Measurements from ENCODE around the gene TAF11L12. TPM values are rescaled to one million over a fixed set of nuclear protein-coding genes. Genes with fewer than 3 reads are reported as not detected.

The TAF11L12 gene
- total and polyA plus RNA-seq, 2 of the 13 experiments (the other 11 are each of a cell fraction or from before 2014, with no cell fraction given) = not detected

DNA sequence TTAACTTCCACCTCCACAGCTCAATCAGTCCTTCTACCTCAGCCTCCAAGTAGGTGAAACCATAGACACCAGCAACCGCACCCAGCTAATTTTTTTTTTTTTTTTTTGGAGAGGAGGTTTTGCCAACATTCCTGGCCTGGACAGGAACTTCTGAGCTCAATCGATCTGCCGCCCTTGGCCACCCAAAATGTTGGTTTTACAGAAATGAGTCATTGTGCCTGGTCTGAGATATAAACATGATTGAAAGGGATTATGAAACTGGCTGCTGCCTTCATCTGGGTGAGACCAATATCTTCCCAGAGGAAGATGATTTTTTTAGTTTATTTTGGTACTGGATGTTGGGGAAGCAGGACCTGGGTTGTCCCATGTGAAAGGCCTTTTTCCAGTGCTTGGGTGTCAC is 9.2 kb downstream of the TAF11L12 start:
- H3K4me1 ChIP-seq (ENCODE audit: insufficient read depth, low read length) = no peaks in the 10 kb centered on the region
- POLR2A ChIA-PET = no interaction called here
- no peaks in the 10 kb centered on the region for H3K9me3 ChIP-seq (ENCODE audit: low read length)
- DNase-seq (ENCODE audit: low spot score) (no peak), FAIRE-seq (no peak), ATAC-seq (no peak)
- no peak overlapping the region for H3K9ac ChIP-seq (ENCODE audit: insufficient read depth, low read depth, low read length)
- no peak overlapping the region for H3K4me2 ChIP-seq (ENCODE audit: low read depth, low read length)
- CTCF ChIA-PET (ENCODE audit: low intra/inter-chr PET ratio, low total read pairs) = no interaction called here
- intact Hi-C loops (cut with micrococcal nuclease; ENCODE audit: unreplicated experiment) (no loop called here), in situ Hi-C loops (cut with HindIII; ENCODE audit: extremely low pct_ligation_motif_present, low pct_unique_long_range_greater_than_20kb) (no loop called here)
- H4K20me1 ChIP-seq (ENCODE audit: insufficient read depth, low read length) = no peaks in the 10 kb centered on the region
- no peak overlapping the region for H2AFZ ChIP-seq (ENCODE audit: low read length)
- BruUV-seq (replicated peaks) = no TSS peak
- no peaks in the 10 kb centered on the region for H3K27me3 ChIP-seq (ENCODE audit: control insufficient read depth in 1 of 2, insufficient read depth in 2 of 2, low read length in 2 of 2)
- no peaks in the 10 kb centered on the region for H3K36me3 ChIP-seq (replicated peaks in 1 of 2; ENCODE audit: control insufficient read depth in 1 of 2, insufficient read depth in 2 of 2, low read length in 2 of 2)
- WGBS (ENCODE audit: low lambda C conversion rate) = 19% methylated on average over 3 of the region's 3 CpGs
- H3K4me3 ChIP-seq (replicated peaks in 1 of 3; ENCODE audit: insufficient read depth in 1 of 3, low read depth in 2 of 3, low read length in 3 of 3) = no peak overlapping the region
- no peak overlapping the region for H3K27ac ChIP-seq (ENCODE audit: extremely low read length, insufficient read depth, low read length)
- H3K79me2 ChIP-seq (ENCODE audit: insufficient read depth, low read length) = no peaks in the 10 kb centered on the region
- TF ChIP-seq SMC3 (IDR thresholded peaks at IDR 0.05; ENCODE audit: low read length) (no peak), ATF1 (CRISPR knock-in tag; IDR thresholded peaks at IDR 0.05) (no peak), CEBPB (IDR thresholded peaks at IDR 0.05; ENCODE audit: borderline replicate concordance, low read depth, low read length) (no peak), MBD4 (IDR thresholded peaks at IDR 0.05; ENCODE audit: borderline replicate concordance, low read length) (no peak), ZNF816 (CRISPR knock-in tag; IDR thresholded peaks at IDR 0.05; ENCODE audit: borderline replicate concordance) (no peak), RFXAP (CRISPR knock-in tag; IDR thresholded peaks at IDR 0.05; ENCODE audit: borderline replicate concordance) (no peak), ZNF546 (CRISPR knock-in tag; conservative IDR thresholded peaks at IDR 0.05) (no peak), ZNF644 (CRISPR knock-in tag; IDR thresholded peaks at IDR 0.05; ENCODE audit: low read depth) (no peak), ZFP36L2 (CRISPR knock-in tag; IDR thresholded peaks at IDR 0.05) (no peak)
- TF ChIP-seq, protein P1, sequence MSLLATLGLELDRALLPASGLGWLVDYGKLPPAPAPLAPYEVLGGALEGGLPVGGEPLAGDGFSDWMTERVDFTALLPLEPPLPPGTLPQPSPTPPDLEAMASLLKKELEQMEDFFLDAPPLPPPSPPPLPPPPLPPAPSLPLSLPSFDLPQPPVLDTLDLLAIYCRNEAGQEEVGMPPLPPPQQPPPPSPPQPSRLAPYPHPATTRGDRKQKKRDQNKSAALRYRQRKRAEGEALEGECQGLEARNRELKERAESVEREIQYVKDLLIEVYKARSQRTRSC (CRISPR knock-in tag; IDR thresholded peaks at IDR 0.05; ENCODE audit: low read depth) = no peak
- TF ChIP-seq, protein P2, sequence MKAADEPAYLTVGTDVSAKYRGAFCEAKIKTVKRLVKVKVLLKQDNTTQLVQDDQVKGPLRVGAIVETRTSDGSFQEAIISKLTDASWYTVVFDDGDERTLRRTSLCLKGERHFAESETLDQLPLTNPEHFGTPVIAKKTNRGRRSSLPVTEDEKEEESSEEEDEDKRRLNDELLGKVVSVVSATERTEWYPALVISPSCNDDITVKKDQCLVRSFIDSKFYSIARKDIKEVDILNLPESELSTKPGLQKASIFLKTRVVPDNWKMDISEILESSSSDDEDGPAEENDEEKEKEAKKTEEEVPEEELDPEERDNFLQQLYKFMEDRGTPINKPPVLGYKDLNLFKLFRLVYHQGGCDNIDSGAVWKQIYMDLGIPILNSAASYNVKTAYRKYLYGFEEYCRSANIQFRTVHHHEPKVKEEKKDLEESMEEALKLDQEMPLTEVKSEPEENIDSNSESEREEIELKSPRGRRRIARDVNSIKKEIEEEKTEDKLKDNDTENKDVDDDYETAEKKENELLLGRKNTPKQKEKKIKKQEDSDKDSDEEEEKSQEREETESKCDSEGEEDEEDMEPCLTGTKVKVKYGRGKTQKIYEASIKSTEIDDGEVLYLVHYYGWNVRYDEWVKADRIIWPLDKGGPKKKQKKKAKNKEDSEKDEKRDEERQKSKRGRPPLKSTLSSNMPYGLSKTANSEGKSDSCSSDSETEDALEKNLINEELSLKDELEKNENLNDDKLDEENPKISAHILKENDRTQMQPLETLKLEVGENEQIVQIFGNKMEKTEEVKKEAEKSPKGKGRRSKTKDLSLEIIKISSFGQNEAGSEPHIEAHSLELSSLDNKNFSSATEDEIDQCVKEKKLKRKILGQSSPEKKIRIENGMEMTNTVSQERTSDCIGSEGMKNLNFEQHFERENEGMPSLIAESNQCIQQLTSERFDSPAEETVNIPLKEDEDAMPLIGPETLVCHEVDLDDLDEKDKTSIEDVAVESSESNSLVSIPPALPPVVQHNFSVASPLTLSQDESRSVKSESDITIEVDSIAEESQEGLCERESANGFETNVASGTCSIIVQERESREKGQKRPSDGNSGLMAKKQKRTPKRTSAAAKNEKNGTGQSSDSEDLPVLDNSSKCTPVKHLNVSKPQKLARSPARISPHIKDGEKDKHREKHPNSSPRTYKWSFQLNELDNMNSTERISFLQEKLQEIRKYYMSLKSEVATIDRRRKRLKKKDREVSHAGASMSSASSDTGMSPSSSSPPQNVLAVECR (CRISPR knock-in tag; IDR thresholded peaks at IDR 0.05; ENCODE audit: borderline replicate concordance) = no peak
- TF ChIP-seq, protein P3, sequence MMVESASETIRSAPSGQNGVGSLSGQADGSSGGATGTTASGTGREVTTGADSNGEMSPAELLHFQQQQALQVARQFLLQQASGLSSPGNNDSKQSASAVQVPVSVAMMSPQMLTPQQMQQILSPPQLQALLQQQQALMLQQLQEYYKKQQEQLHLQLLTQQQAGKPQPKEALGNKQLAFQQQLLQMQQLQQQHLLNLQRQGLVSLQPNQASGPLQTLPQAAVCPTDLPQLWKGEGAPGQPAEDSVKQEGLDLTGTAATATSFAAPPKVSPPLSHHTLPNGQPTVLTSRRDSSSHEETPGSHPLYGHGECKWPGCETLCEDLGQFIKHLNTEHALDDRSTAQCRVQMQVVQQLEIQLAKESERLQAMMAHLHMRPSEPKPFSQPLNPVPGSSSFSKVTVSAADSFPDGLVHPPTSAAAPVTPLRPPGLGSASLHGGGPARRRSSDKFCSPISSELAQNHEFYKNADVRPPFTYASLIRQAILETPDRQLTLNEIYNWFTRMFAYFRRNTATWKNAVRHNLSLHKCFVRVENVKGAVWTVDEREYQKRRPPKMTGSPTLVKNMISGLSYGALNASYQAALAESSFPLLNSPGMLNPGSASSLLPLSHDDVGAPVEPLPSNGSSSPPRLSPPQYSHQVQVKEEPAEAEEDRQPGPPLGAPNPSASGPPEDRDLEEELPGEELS (CRISPR knock-in tag; IDR thresholded peaks at IDR 0.05) = no peak
- TF ChIP-seq, protein P4, sequence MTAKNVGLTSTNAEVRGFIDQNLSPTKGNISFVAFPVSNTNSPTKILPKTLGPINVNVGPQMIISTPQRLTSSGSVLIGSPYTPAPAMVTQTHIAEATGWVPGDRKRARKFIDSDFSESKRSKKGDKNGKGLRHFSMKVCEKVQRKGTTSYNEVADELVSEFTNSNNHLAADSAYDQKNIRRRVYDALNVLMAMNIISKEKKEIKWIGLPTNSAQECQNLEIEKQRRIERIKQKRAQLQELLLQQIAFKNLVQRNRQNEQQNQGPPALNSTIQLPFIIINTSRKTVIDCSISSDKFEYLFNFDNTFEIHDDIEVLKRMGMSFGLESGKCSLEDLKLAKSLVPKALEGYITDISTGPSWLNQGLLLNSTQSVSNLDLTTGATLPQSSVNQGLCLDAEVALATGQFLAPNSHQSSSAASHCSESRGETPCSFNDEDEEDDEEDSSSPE (CRISPR knock-in tag; IDR thresholded peaks at IDR 0.05) = no peak
- TF ChIP-seq, protein P5, sequence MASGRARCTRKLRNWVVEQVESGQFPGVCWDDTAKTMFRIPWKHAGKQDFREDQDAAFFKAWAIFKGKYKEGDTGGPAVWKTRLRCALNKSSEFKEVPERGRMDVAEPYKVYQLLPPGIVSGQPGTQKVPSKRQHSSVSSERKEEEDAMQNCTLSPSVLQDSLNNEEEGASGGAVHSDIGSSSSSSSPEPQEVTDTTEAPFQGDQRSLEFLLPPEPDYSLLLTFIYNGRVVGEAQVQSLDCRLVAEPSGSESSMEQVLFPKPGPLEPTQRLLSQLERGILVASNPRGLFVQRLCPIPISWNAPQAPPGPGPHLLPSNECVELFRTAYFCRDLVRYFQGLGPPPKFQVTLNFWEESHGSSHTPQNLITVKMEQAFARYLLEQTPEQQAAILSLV (CRISPR knock-in tag; IDR thresholded peaks at IDR 0.05; ENCODE audit: borderline replicate concordance) = no peak
- TF ChIP-seq, protein P6, sequence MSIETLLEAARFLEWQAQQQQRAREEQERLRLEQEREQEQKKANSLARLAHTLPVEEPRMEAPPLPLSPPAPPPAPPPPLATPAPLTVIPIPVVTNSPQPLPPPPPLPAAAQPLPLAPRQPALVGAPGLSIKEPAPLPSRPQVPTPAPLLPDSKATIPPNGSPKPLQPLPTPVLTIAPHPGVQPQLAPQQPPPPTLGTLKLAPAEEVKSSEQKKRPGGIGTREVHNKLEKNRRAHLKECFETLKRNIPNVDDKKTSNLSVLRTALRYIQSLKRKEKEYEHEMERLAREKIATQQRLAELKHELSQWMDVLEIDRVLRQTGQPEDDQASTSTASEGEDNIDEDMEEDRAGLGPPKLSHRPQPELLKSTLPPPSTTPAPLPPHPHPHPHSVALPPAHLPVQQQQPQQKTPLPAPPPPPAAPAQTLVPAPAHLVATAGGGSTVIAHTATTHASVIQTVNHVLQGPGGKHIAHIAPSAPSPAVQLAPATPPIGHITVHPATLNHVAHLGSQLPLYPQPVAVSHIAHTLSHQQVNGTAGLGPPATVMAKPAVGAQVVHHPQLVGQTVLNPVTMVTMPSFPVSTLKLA (IDR thresholded peaks at IDR 0.05) = no peak
